MM.1S (cell line): ENCODE results near the gene ZNF283.
A peak's percentile ranks its signal among the peaks of the same experiment; 100 is the strongest.

Source experiments
- DNase-seq: peaks from one replicate; pipeline ENCODE4 v3.0.0-alpha.2; 2015
- H2AFZ ChIP-seq: fragments of 300-600 bp; sonication (generic); 2 replicates; pipeline ENCODE4 v1.6.0; 2016; ENCODE audit warnings: antibody characterized with exemption, low read length
- H3F3A ChIP-seq: fragments of 300-600 bp; sonication (generic); 2 replicates; pipeline ENCODE4 v1.6.1; 2016; ENCODE audit warnings: mild to moderate bottlenecking, antibody characterized with exemption, low read length, moderate library complexity, mixed read lengths; ENCODE audit not compliant: insufficient read depth
- H3K27ac ChIP-seq: fragments of 300-600 bp; sonication (generic); 2 replicates; pipeline ENCODE4 v1.5.1; 2016; ENCODE audit warnings: mild to moderate bottlenecking, low read length
- H3K27me3 ChIP-seq: fragments of 300-600 bp; sonication (generic); replicated peaks from 2 replicates; pipeline ENCODE4 v1.6.0; 2016; ENCODE audit warnings: low read length; ENCODE audit not compliant: insufficient read depth
- H3K36me3 ChIP-seq: fragments of 300-600 bp; sonication (generic); replicated peaks from 2 replicates; pipeline ENCODE4 v1.6.1; 2016; ENCODE audit warnings: mild to moderate bottlenecking, low read length, mixed read lengths; ENCODE audit not compliant: insufficient read depth
- H3K4me1 ChIP-seq: fragments of 300-600 bp; sonication (generic); 2 replicates; pipeline ENCODE4 v1.6.1; 2016; ENCODE audit warnings: low read length, mixed read lengths
- H3K4me2 ChIP-seq: fragments of 300-600 bp; sonication (generic); 2 replicates; pipeline ENCODE4 v1.6.0; 2016; ENCODE audit warnings: low read depth, low read length
- H3K4me3 ChIP-seq: fragments of 300-600 bp; sonication (generic); 2 replicates; pipeline ENCODE4 v1.5.1; 2016; ENCODE audit warnings: low read length, mixed read lengths
- H3K79me2 ChIP-seq: fragments of 300-600 bp; sonication (generic); 2 replicates; pipeline ENCODE4 v1.6.1; 2016; ENCODE audit warnings: mixed run types, low read length, mixed read lengths
- H3K9ac ChIP-seq: fragments of 300-600 bp; sonication (generic); 2 replicates; pipeline ENCODE4 v1.6.1; 2016; ENCODE audit warnings: low read length, mixed read lengths
- H3K9me2 ChIP-seq: fragments of 300-600 bp; sonication (generic); replicated peaks from 2 replicates; pipeline ENCODE4 v1.6.1; 2016; ENCODE audit warnings: mild to moderate bottlenecking, low read length, mixed read lengths; ENCODE audit not compliant: insufficient read depth
- H3K9me3 ChIP-seq: fragments of 300-600 bp; sonication (generic); replicated peaks from 2 replicates; pipeline ENCODE4 v1.6.1; 2016; ENCODE audit warnings: mild to moderate bottlenecking, low read length, mixed read lengths; ENCODE audit not compliant: insufficient read depth
- H4K20me1 ChIP-seq: fragments of 300-600 bp; sonication (generic); 2 replicates; pipeline ENCODE4 v1.6.1; 2016; ENCODE audit warnings: mild to moderate bottlenecking, low read length, moderate library complexity, mixed read lengths; ENCODE audit not compliant: insufficient read depth
- EZH2 ChIP-seq: fragments of 300-600 bp; sonication (generic); optimal IDR thresholded peaks from 2 replicates; pipeline ENCODE3; 2017; ENCODE audit warnings: low read depth, mild to moderate bottlenecking, antibody characterized with exemption, low read length, mixed read lengths
- EZH2phosphoT487 ChIP-seq: fragments of 300-600 bp; sonication (generic); IDR thresholded peaks from 2 replicates; pipeline ENCODE4 v1.6.1; 2018; ENCODE audit warnings: antibody characterized with exemption, low read length
- TF ChIP-seq, protein P1 (sequence below): fragments of 300-600 bp; sonication (generic); IDR thresholded peaks from 2 replicates; pipeline ENCODE4 v1.5.1; 2016; ENCODE audit warnings: antibody characterized with exemption, low read length, mixed read lengths

The ZNF283 gene

GRCh38 chr19:43789029-43789428 is 38.1 kb upstream of the ZNF283 start:
- peak; percentile 25 for DNase-seq
- no peak overlapping the region for H3K27ac ChIP-seq

DNA sequence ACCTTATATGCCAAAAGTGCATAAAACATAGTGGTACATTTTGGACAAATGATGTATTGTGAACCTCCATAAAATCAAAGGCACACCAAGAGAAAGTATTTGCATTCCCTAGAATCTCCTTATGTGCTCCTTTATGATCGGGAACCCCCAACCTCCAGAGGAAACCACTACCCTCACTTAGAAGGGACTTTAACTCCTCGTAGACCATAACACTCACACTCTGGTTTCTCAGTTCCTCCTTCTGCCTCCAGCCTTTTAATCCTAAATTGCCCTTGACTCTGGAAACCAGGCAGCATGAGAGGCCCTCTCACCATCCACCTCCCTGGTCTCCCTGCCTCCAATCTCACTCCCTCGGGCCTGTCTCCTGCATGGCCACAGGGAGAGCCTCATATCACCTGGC is 36.5 kb upstream of the ZNF283 start:
- H3K36me3 ChIP-seq: no peaks in the 10 kb centered on the region
- H3K27me3 ChIP-seq: no peaks in the 10 kb centered on the region; the same call in 1 of the 2 replicates
- H3K4me1 ChIP-seq: no peaks in the 10 kb centered on the region
- no peak overlapping the region for H3K9ac ChIP-seq
- no peak overlapping the region for H3K27ac ChIP-seq
- H4K20me1 ChIP-seq: no peaks in the 10 kb centered on the region
- no peaks in the 10 kb centered on the region for H3K9me2 ChIP-seq
- no peak overlapping the region for H3K4me2 ChIP-seq
- no peaks in the 10 kb centered on the region for H3F3A ChIP-seq
- no peak for DNase-seq
- H3K9me3 ChIP-seq: no peaks in the 10 kb centered on the region
- no peak overlapping the region for H2AFZ ChIP-seq
- H3K4me3 ChIP-seq: no peak overlapping the region
- TF ChIP-seq EZH2 (no peak), EZH2phosphoT487 (no peak)
- TF ChIP-seq, protein P1, sequence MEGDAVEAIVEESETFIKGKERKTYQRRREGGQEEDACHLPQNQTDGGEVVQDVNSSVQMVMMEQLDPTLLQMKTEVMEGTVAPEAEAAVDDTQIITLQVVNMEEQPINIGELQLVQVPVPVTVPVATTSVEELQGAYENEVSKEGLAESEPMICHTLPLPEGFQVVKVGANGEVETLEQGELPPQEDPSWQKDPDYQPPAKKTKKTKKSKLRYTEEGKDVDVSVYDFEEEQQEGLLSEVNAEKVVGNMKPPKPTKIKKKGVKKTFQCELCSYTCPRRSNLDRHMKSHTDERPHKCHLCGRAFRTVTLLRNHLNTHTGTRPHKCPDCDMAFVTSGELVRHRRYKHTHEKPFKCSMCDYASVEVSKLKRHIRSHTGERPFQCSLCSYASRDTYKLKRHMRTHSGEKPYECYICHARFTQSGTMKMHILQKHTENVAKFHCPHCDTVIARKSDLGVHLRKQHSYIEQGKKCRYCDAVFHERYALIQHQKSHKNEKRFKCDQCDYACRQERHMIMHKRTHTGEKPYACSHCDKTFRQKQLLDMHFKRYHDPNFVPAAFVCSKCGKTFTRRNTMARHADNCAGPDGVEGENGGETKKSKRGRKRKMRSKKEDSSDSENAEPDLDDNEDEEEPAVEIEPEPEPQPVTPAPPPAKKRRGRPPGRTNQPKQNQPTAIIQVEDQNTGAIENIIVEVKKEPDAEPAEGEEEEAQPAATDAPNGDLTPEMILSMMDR: no peak
- H3K79me2 ChIP-seq: no peaks in the 10 kb centered on the region

More at GRCh38 chr19:43789029-43789428, 38.1 kb upstream of the ZNF283 start:
- no peak overlapping the region for H3K4me3 ChIP-seq
- H3K4me2 ChIP-seq: no peak overlapping the region
- 0 out of 2 replicates have a peak, but pooled peaks cover 5% of the 10 kb centered on the region for H3F3A ChIP-seq
- H4K20me1 ChIP-seq: no peaks in the 10 kb centered on the region
- no peaks in the 10 kb centered on the region for H3K9me3 ChIP-seq
- H3K79me2 ChIP-seq: no peaks in the 10 kb centered on the region
- no peak overlapping the region for H3K9ac ChIP-seq
- H3K9me2 ChIP-seq: no peaks in the 10 kb centered on the region
- H2AFZ ChIP-seq: no peak overlapping the region
- no peaks in the 10 kb centered on the region; the same call in 1 of the 2 replicates for H3K27me3 ChIP-seq
- TF ChIP-seq, protein P1: no peak
- TF ChIP-seq EZH2phosphoT487: no peak
- TF ChIP-seq EZH2: no peak
- H3K4me1 ChIP-seq: peaks cover 11% of the 10 kb centered on the region
- H3K36me3 ChIP-seq: no peaks in the 10 kb centered on the region

GRCh38 chr19:43797118-43797517 is 30.0 kb upstream of the ZNF283 start:
- H3K4me1 ChIP-seq: no peaks in the 10 kb centered on the region
- H3K9me2 ChIP-seq: no peaks in the 10 kb centered on the region
- no peak overlapping the region for H3K9ac ChIP-seq
- no peaks in the 10 kb centered on the region for H3F3A ChIP-seq
- no peaks in the 10 kb centered on the region for H3K36me3 ChIP-seq
- H4K20me1 ChIP-seq: no peaks in the 10 kb centered on the region
- no peak overlapping the region for H3K27ac ChIP-seq
- H3K27me3 ChIP-seq: no peaks in the 10 kb centered on the region
- no peak overlapping the region for H2AFZ ChIP-seq
- H3K4me2 ChIP-seq: no peak overlapping the region
- TF ChIP-seq EZH2phosphoT487 (no peak), EZH2 (no peak)
- TF ChIP-seq, protein P1: no peak
- no peak overlapping the region for H3K4me3 ChIP-seq
- no peaks in the 10 kb centered on the region for H3K9me3 ChIP-seq
- no peak for DNase-seq
- H3K79me2 ChIP-seq: no peaks in the 10 kb centered on the region
